NCI-H128 (cell line): Measurements from ENCODE around the gene TAS2R50.
"Not testable (repeated sequence)": the region's sequence is repeated elsewhere in the genome, so short reads cannot be mapped to it uniquely, and the experiment has no call there.

Experiments
- DNase-seq: peaks from one replicate; lab custom pipeline; 2025; ENCODE audit not compliant: unreplicated experiment; lab: John Stamatoyannopoulos, UW

TAS2R50 gene

GRCh38 chr12:10986812-10987211 lies at the start of gene TAS2R50:
Gene TAS2R50 (minus strand): TSS chr12:10986912. CDS start chr12:10986860, 52 bp downstream.
- DNase-seq, result no peak

- DNase-seq, result not testable (repeated sequence)
Measured at GRCh38 chr12:11033959-11034358, 47.2 kb upstream of the TAS2R50 start.

- DNase-seq, result no peak
Measured at GRCh38 chr12:11031307-11031706, 44.6 kb upstream of the TAS2R50 start, which contains the start of gene TAS2R31. Gene TAS2R31 (minus strand): TSS chr12:11031407. CDS start chr12:11031335, 72 bp downstream.

GRCh38 chr12:11026118-11026517 lies 39.4 kb upstream of the TAS2R50 start:
- no peak for DNase-seq

GRCh38 chr12:11023387-11023786 lies 36.7 kb upstream of the TAS2R50 start:
- DNase-seq, result no peak

GRCh38 chr12:11022520-11022919 lies 35.8 kb upstream of the TAS2R50 start, which contains the start of gene TAS2R19:
Gene TAS2R19 (minus strand): TSS chr12:11022620. CDS start chr12:11022571, 49 bp downstream.
- DNase-seq, result no peak

GRCh38 chr12:11016937-11017336 lies 30.2 kb upstream of the TAS2R50 start:
- no peak for DNase-seq

GRCh38 chr12:11015775-11016430 lies 29.2 kb upstream of the TAS2R50 start:
- DNase-seq, result no peak

GRCh38 chr12:11014234-11014633 lies 27.5 kb upstream of the TAS2R50 start:
- DNase-seq, result no peak

GRCh38 chr12:11007608-11008007 lies 20.9 kb upstream of the TAS2R50 start:
- no peak for DNase-seq

GRCh38 chr12:10998204-10998603 lies 11.5 kb upstream of the TAS2R50 start, which contains the start of gene TAS2R20:
Gene TAS2R20 (minus strand): TSS chr12:10998304. CDS start chr12:10997875, 429 bp downstream.
- no peak for DNase-seq

GRCh38 chr12:10994307-10994706 lies 7.6 kb upstream of the TAS2R50 start:
- no peak for DNase-seq

GRCh38 chr12:10989107-10989506 lies 2.4 kb upstream of the TAS2R50 start:
- no peak for DNase-seq

- DNase-seq, result no peak
Measured at GRCh38 chr12:10982244-10982643, 4.5 kb downstream of the TAS2R50 start.

GRCh38 chr12:10974965-10975364 lies 11.7 kb downstream of the TAS2R50 start:
- DNase-seq, result no peak

- no peak for DNase-seq
Measured at GRCh38 chr12:10968765-10969456, 17.8 kb downstream of the TAS2R50 start.

GRCh38 chr12:10967409-10967808 lies 19.3 kb downstream of the TAS2R50 start:
- no peak for DNase-seq

- no peak for DNase-seq
Measured at GRCh38 chr12:10966314-10966713, 20.4 kb downstream of the TAS2R50 start.

- no peak for DNase-seq
Measured at GRCh38 chr12:10965476-10965875, 21.2 kb downstream of the TAS2R50 start.

- DNase-seq, result no peak
Measured at GRCh38 chr12:10960211-10960610, 26.5 kb downstream of the TAS2R50 start.

- DNase-seq, result no peak
Measured at GRCh38 chr12:10959804-10960203, 26.9 kb downstream of the TAS2R50 start.

GRCh38 chr12:10957741-10958140 lies 29.0 kb downstream of the TAS2R50 start:
- no peak for DNase-seq
